Astrocyte (in vitro differentiated cells and primary cell): ENCODE data around the gene ANKRD7. TPM values are rescaled to one million over a fixed set of nuclear protein-coding genes. Genes with fewer than 3 reads are reported as not detected.

Source experiments
- DNase-seq: peaks from one replicate; pipeline ENCODE4 v3.0.0-alpha.2; 2010; ENCODE audit warnings: low read depth
- FAIRE-seq: peaks from 2 replicates; lab custom pipeline; 2011; peaks lifted over from hg19 to GRCh38; lab: Jason Lieb, UNC
- H2AFZ ChIP-seq: 2 replicates; pipeline ENCODE4 v1.6.0; 2012; ENCODE audit warnings: low read depth, low read length, inconsistent platforms
- H3K27ac ChIP-seq: 2 replicates; pipeline ENCODE4 v1.5.1; 2011; ENCODE audit warnings: low read depth, low read length, inconsistent platforms
- H3K27me3 ChIP-seq: 2 replicates; pipeline ENCODE4 v1.6.0; 2011; ENCODE audit warnings: low read length, inconsistent platforms; ENCODE audit not compliant: insufficient read depth
- H3K36me3 ChIP-seq: 2 replicates; pipeline ENCODE4 v1.5.1; 2011; ENCODE audit warnings: low read length, inconsistent platforms; ENCODE audit not compliant: insufficient read depth
- H3K4me1 ChIP-seq: 2 replicates; pipeline ENCODE4 v1.5.1; 2011; ENCODE audit warnings: low read length, inconsistent platforms; ENCODE audit not compliant: insufficient read depth
- H3K4me2 ChIP-seq: 2 replicates; pipeline ENCODE4 v1.6.0; 2012; ENCODE audit warnings: low read length, inconsistent platforms
- H3K4me3 ChIP-seq: 2 replicates; pipeline ENCODE4 v1.5.1; 2011; ENCODE audit warnings: low read depth, mild to moderate bottlenecking, low read length, inconsistent platforms; ENCODE audit not compliant: insufficient read depth
- H3K79me2 ChIP-seq: 2 replicates; pipeline ENCODE4 v1.6.0; 2012; ENCODE audit warnings: mild to moderate bottlenecking, low read length, inconsistent platforms; ENCODE audit not compliant: insufficient read depth
- H3K9ac ChIP-seq: 2 replicates; pipeline ENCODE4 v1.6.0; 2012; ENCODE audit warnings: mild to moderate bottlenecking, low read length, inconsistent platforms
- H3K9me3 ChIP-seq: 2 replicates; pipeline ENCODE4 v1.5.1; 2012; ENCODE audit warnings: low read depth, mild to moderate bottlenecking, low read length, inconsistent platforms; ENCODE audit not compliant: insufficient read depth
- H4K20me1 ChIP-seq: 2 replicates; pipeline ENCODE4 v1.6.0; 2012; ENCODE audit warnings: low read length, inconsistent platforms; ENCODE audit not compliant: insufficient read depth
- H3K27ac Mint-ChIP-seq: one replicate; pipeline ENCODE4 v1.8.0; 2021; ENCODE audit warnings: mild to moderate bottlenecking, mixed read lengths; ENCODE audit not compliant: unreplicated experiment
- H3K27me3 Mint-ChIP-seq: one replicate; pipeline ENCODE4 v1.8.0; 2021; ENCODE audit warnings: low read depth, mixed read lengths; ENCODE audit not compliant: unreplicated experiment
- H3K36me3 Mint-ChIP-seq: one replicate; pipeline ENCODE4 v1.8.0; 2021; ENCODE audit warnings: low read depth, mixed read lengths; ENCODE audit not compliant: unreplicated experiment
- H3K4me1 Mint-ChIP-seq: one replicate; pipeline ENCODE4 v1.8.0; 2021; ENCODE audit warnings: low read depth, mixed read lengths; ENCODE audit not compliant: unreplicated experiment
- H3K4me3 Mint-ChIP-seq: one replicate; pipeline ENCODE4 v1.8.0; 2021; ENCODE audit warnings: mild to moderate bottlenecking, moderate library complexity, mixed read lengths; ENCODE audit not compliant: unreplicated experiment
- H3K9me3 Mint-ChIP-seq: one replicate; pipeline ENCODE4 v1.8.0; 2021; ENCODE audit warnings: mild to moderate bottlenecking, mixed read lengths; ENCODE audit not compliant: unreplicated experiment
- CTCF ChIP-seq: IDR thresholded peaks from 2 replicates; pipeline ENCODE4 v1.5.1; 2011; ENCODE audit warnings: low read depth, mild to moderate bottlenecking, inconsistent platforms, low read length, moderate library complexity; ENCODE audit not compliant: insufficient read depth
- EZH2 ChIP-seq: IDR thresholded peaks from 2 replicates; pipeline ENCODE4 v1.6.1; 2012; ENCODE audit warnings: mild to moderate bottlenecking, low read length, inconsistent platforms; ENCODE audit not compliant: insufficient read depth
- total RNA-seq: library from RNA; stranded (reverse); gene quantifications from 2 replicates; pipeline ENCODE4 v1.2.1, GENCODE V29; 2021

Gene ANKRD7
- total RNA-seq, 1 donor from 2014 or later, result 0.41 TPM

GRCh38 chr7:118252087-118252486 lies 27.6 kb downstream of the ANKRD7 start:
- FAIRE-seq (no peak), DNase-seq (no peak)
- Histone ChIP-seq H3K27me3 (no peaks in the 10 kb centered on the region), H3K36me3 (no peaks in the 10 kb centered on the region), H3K9me3 (no peaks in the 10 kb centered on the region), H3K27ac (no peak overlapping the region), H3K4me1 (no peaks in the 10 kb centered on the region), H4K20me1 (no peaks in the 10 kb centered on the region), H3K4me3 (no peak overlapping the region), H3K4me2 (no peak overlapping the region), H3K9ac (no peak overlapping the region), H3K79me2 (no peaks in the 10 kb centered on the region), H2AFZ (no peak overlapping the region)
- no peaks in the 10 kb centered on the region for H3K36me3 Mint-ChIP-seq
- no peaks in the 10 kb centered on the region for H3K9me3 Mint-ChIP-seq
- TF ChIP-seq EZH2 (no peak), CTCF (no peak)
- H3K27ac Mint-ChIP-seq, result no peak overlapping the region
- H3K4me1 Mint-ChIP-seq, result no peaks in the 10 kb centered on the region
- H3K27me3 Mint-ChIP-seq, result no peaks in the 10 kb centered on the region
- H3K4me3 Mint-ChIP-seq, result no peak overlapping the region

- Mint-ChIP-seq H3K4me3 (no peak overlapping the region), H3K4me1 (no peaks in the 10 kb centered on the region), H3K27me3 (no peaks in the 10 kb centered on the region), H3K36me3 (no peaks in the 10 kb centered on the region), H3K9me3 (no peaks in the 10 kb centered on the region), H3K27ac (no peak overlapping the region)
- Histone ChIP-seq H3K4me1 (no peaks in the 10 kb centered on the region), H3K9me3 (no peaks in the 10 kb centered on the region), H4K20me1 (no peaks in the 10 kb centered on the region), H3K27ac (no peak overlapping the region), H3K36me3 (no peaks in the 10 kb centered on the region), H3K4me3 (no peak overlapping the region), H3K9ac (no peak overlapping the region), H3K79me2 (no peaks in the 10 kb centered on the region), H3K27me3 (no peaks in the 10 kb centered on the region), H2AFZ (no peak overlapping the region), H3K4me2 (no peak overlapping the region)
- TF ChIP-seq CTCF, result no peak
- no peak for TF ChIP-seq EZH2
- DNase-seq, result no peak
- FAIRE-seq, result no peak
Observed at GRCh38 chr7:118259115-118259514, 34.6 kb downstream of the ANKRD7 start.

- no peaks in the 10 kb centered on the region for H3K36me3 ChIP-seq
- H3K79me2 ChIP-seq, result no peaks in the 10 kb centered on the region
- H3K4me3 ChIP-seq, result no peak overlapping the region
- H3K27ac ChIP-seq, result no peak overlapping the region
- H3K27me3 ChIP-seq, result no peaks in the 10 kb centered on the region
- Mint-ChIP-seq H3K9me3 (no peaks in the 10 kb centered on the region), H3K4me3 (no peak overlapping the region), H3K4me1 (peaks cover 6% of the 10 kb centered on the region), H3K27me3 (no peaks in the 10 kb centered on the region), H3K27ac (no peak overlapping the region), H3K36me3 (no peaks in the 10 kb centered on the region)
- H3K4me1 ChIP-seq, result no peaks in the 10 kb centered on the region
- no peak for FAIRE-seq
- H3K9me3 ChIP-seq, result no peaks in the 10 kb centered on the region
- H3K9ac ChIP-seq, result no peak overlapping the region
- H2AFZ ChIP-seq, result no peak overlapping the region
- no peak for DNase-seq
- TF ChIP-seq EZH2 (no peak), CTCF (no peak)
- H3K4me2 ChIP-seq, result no peak overlapping the region
- no peaks in the 10 kb centered on the region for H4K20me1 ChIP-seq
Observed at GRCh38 chr7:118264836-118265235, 40.3 kb downstream of the ANKRD7 start.
